GM12872 (cell line): Measurements from ENCODE around the gene MCM9.

Experiments used
- CTCF ChIP-seq: IDR thresholded peaks from 3 replicates; pipeline ENCODE4 v1.5.1; 2011; ENCODE audit warnings: low read depth, mild to moderate bottlenecking, low read length, moderate library complexity; ENCODE audit not compliant: insufficient read depth

The MCM9 gene

GRCh38 chr6:118970866-118971265, 35.9 kb upstream of the MCM9 start:
- TF ChIP-seq CTCF: no peak

- peak; percentile 33; the same call in 2 of the 3 replicates for TF ChIP-seq CTCF
Measured at GRCh38 chr6:118968416-118968815, 33.5 kb upstream of the MCM9 start.

GRCh38 chr6:118967239-118967638, 32.3 kb upstream of the MCM9 start:
- no peak for TF ChIP-seq CTCF

- no peak for TF ChIP-seq CTCF
Measured at GRCh38 chr6:118965843-118966370, 30.9 kb upstream of the MCM9 start.

- no peak for TF ChIP-seq CTCF
Measured at GRCh38 chr6:118965371-118965770, 30.4 kb upstream of the MCM9 start.

- no peak; the same call in 2 of the 3 replicates for TF ChIP-seq CTCF
Measured at GRCh38 chr6:118963003-118963402, 28.0 kb upstream of the MCM9 start.

GRCh38 chr6:118959903-118960302, 24.9 kb upstream of the MCM9 start:
- TF ChIP-seq CTCF: no peak
